ENCODE measurements around the gene PMEPA1. TPM values are rescaled to one million over a fixed set of nuclear protein-coding genes. Genes with fewer than 3 reads are reported as not detected.

PMEPA1 gene
- total RNA-seq, 1 experiment from 2014 or later, result 10.5 TPM

- no peak for DNase-seq (ENCODE audit: low spot score)
Observed at GRCh38 chr20:57677584-57677982, 32.2 kb downstream of the PMEPA1 start.

- DNase-seq (ENCODE audit: low spot score), result no peak
Observed at GRCh38 chr20:57676589-57677583, 32.9 kb downstream of the PMEPA1 start.

DNA sequence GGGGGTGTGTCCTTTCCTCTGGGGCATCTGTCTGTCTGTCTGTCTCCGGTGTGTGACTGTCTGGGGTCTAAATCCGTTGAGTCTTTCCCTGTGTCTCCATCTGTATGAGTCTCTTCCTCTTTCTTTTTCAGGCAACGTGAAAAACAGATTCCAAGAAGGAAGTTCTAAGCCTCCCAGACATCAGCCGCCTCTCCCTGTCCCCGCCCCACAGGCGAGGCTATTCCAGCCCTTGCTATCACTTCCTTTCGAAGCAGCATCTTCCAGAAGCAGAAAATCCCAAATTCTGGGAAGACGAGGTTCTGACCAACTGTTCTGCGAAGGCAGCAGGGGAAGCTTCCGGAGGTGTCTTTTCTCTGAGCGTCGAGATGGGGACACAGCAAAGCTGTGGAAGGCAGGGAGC, 34.0 kb downstream of the PMEPA1 start:
- DNase-seq (ENCODE audit: low spot score), result no peak

- DNase-seq (ENCODE audit: low spot score), result no peak
Observed at GRCh38 chr20:57672953-57673575, 36.8 kb downstream of the PMEPA1 start.

DNA sequence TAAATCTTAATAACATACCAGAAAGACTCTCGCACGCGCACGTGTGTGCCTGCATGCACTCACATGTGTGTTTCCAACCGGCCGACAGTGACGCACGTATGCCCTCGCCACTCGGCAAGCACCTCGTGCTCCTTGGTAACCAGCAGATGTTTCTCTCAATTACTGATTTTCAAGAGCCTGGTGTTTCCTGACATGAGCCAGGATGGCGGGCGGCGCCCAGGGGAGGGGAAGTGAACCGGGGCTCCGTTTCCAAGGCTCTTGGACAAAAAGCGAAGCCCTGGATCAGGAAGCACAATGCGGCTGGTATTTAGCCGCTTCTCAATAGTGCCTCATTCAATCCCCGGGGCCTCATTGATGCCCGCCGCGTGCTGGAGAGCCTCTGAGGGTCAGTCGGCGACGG, 37.7 kb downstream of the PMEPA1 start:
- no peak for DNase-seq (ENCODE audit: low spot score)

GRCh38 chr20:57671662-57672061, 38.2 kb downstream of the PMEPA1 start:
- peak; percentile 14 for DNase-seq (ENCODE audit: low spot score)

DNA sequence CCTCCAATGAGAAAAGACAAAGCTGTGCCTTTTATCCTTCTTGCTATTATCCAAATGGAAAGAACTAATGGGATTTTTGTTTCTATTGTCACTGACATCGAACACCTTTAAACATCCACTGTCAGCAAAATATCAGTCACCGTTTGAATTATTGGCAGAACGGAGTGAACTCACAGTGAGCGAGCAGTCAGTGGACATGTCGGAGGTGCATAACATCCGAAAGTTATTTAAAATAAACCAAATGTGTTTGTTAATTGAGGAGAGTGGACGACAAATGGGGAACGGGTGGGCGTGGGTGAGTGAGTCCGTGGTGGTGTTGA, 38.8 kb downstream of the PMEPA1 start:
- DNase-seq (ENCODE audit: low spot score), result no peak

DNA sequence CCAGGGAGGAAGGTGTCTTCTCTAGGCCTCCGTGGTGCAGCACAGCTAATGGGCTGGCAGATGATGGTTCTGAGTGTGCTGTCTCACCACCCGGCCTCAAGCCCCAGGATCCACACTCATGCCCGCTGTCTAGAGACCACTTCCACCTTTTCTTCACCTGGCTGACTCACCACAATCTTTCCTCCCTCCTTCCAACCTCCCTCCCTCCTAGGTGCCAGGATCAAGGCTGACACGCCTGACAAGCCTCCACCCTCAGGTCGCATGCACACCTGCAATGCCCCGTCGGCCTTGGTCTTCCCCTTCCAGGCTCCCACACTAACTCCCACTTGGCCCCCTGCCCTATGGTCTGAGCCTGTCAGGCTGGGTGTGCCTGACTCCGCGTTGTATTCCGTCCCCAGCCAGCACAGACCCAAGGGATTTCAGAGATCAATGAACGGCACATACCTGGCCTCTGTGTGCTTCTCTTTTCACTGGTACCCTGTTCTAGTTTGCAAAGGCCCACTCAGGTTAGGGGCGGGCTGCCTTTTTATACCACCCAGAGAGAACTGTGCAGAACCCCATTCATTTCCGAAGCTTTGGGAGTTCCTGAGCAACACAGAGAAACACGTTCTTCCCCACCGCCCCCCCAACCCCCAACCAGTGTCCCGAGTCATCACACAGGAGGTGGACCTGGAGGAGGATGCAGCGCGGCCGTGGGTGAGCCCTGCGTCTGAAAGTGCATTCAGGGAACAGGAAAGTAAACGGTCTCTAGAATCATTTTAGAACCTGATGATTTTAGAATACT, 39.3 kb downstream of the PMEPA1 start:
- DNase-seq (ENCODE audit: low spot score), result no peak

DNA sequence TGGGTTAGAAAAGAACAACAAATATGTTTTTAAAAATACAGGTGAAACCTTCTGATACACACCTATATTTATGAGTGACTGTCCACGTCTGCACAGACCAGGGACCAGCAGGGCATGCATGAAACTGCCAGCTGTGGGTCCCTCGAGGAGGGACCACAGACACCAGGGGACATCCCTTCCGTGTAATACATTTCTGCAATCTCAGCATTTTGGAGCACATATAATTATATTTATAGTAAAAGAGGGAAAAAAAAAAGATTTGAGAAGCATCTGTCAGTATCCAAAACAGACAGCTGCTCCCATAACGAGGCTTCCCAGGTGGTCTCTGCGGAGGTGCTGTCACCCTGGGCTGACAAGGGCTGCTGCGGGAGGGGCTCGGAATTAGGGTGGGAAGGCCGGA, 40.2 kb downstream of the PMEPA1 start:
- DNase-seq (ENCODE audit: low spot score), result no peak

DNA sequence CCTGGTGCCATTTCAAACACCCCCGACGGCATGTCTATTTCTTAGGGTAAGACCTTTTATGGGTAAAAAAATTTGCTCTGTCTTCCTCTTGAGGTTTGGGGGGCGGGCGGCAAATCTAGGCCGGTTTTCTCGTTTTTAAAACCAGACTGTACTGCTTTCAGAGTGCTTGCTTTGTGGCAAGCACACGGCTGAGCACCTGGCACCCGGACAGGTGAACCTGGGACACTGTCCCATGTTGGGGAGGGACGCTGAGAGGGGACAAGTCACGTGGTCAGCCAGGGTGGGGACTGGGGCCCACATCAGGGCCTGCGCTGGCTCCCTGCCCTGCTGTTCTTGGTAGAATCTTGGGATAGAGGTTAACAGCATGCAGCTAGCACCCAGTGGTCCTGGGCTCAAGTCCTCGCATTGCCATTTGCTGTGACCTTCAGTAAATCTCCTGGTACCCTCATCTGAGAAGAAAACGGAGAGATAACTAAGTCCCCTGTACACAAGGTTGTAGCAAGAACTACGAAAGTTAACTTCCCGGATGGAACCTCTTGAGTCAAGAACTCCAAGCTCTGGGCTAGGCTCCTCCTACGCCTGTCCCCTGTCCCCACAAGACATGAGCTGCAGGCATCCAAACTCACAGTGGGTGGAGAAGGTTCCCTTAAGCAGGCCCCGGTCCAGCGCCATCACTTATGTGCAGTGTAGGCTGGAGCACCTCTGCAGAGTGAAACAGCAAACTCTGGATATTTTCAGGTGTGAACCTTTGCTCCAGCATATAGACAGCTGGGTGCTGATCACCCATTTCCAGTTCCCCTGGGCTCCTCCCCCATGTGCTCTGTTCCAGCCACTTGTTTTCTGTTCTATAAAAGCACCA, 41.7 kb downstream of the PMEPA1 start:
- no peak for DNase-seq (ENCODE audit: low spot score)

DNA sequence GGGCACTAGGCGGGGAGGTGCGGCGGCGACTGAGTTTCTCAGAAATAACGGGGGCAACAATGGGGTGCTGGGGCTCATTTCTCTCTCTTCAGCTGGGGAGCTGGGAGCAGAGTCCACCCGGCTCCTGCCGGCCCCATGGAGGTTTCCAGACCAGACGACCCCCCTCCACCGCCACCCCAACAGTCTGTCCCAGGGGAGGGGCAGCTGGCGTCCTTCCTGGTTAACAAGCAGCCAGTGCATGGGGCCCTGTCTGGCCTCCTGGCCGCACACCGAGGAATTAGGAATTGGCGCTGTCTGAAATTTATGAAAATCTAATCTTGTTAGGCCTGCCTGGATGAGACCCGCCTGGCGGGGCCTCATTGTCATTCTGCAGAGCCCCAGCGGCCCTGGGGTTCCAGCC, 42.4 kb downstream of the PMEPA1 start:
- DNase-seq (ENCODE audit: low spot score), result no peak

DNA sequence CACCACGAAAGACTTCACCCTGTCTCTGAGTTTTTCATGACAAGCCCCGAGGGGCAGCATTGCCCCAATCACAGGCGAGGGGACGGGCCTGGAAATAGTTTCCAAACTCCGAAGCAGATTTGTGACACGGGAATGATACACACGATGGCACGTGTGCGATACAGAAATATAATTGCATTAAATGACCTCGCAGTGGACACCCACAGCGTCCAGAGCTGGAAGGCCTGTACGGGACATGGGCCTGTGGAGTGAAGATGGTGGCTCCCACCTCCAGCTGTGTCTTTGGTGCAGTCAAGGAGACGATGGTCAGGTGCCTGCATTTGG, 43.0 kb downstream of the PMEPA1 start:
- DNase-seq (ENCODE audit: low spot score), result no peak

DNA sequence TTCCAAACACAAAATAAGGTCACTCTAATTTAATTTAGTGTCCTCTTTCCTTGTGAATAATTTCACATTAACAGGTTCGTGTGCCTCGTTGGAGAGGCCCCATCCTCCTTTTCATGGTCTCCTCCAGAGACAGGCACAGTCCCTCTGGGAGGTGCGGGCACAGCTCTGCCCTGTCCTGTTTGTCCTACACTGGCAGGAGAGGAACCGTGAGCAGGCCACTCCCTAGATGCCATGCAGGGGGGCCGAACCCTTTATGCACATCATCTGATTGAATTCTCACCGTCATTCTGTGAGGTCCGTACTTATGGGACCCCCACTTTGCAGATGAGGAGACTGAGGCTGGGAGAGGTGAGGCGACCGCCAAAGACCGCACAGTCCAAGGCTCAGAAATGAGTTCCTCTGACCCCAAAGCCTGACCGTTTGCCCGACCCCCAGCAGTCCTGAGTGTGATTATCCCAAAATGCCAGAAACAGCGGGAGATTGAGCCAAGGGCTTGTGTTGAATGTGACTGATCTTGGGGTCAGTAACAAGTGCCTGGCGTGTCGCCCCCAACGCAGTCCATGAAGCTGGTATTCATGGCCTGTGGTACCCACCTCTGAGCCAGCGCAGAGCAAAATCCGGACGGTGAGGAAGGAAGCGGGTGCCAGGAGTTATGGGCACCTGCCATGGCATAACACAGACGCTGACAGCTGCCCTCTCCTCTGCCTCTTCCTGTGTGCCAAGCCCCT, 43.5 kb downstream of the PMEPA1 start:
- no peak for DNase-seq (ENCODE audit: low spot score)

DNA sequence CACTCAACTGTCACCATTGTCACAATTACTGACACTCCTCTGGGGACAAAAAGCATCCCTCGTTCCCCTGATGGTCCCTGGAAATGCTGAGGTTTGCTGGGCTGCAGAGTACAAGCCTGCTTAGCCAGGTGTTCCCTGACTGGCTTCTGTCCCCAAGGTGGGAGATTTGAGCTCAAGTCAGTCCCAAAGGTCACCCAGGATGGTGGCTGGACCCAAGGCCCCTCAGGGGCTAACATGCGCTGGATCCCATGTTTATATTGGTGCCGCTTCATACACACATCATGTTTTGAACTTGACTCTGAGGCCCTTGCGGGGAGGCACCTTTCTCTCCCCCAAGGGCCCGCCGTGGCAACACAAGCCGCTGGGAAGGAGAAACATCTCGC, 44.2 kb downstream of the PMEPA1 start:
- DNase-seq (ENCODE audit: low spot score), result no peak

GRCh38 chr20:57664924-57665588, 44.8 kb downstream of the PMEPA1 start:
- DNase-seq (ENCODE audit: low spot score), result no peak

DNA sequence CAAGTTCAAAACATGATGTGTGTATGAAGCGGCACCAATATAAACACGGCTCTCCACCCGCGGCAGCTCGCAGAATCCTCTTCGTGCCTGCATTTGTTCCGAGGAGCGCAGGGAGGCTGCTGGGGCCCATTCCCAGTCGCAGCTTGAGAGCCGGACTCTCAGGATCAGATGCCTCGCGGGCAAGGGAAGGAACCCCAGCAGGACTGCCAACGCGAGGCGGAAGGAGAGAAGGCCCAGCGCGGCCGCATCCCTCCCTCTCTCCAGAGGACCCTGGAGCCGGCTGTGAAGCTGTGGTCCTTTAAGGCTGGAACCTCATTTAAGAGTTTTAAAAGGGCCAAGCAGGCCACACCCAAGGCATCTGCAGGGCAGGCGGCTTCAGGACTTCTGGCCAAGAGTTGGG, 45.3 kb downstream of the PMEPA1 start:
- DNase-seq (ENCODE audit: low spot score), result no peak

- DNase-seq (ENCODE audit: low spot score), result no peak
Observed at GRCh38 chr20:57663681-57664451, 45.9 kb downstream of the PMEPA1 start.

DNA sequence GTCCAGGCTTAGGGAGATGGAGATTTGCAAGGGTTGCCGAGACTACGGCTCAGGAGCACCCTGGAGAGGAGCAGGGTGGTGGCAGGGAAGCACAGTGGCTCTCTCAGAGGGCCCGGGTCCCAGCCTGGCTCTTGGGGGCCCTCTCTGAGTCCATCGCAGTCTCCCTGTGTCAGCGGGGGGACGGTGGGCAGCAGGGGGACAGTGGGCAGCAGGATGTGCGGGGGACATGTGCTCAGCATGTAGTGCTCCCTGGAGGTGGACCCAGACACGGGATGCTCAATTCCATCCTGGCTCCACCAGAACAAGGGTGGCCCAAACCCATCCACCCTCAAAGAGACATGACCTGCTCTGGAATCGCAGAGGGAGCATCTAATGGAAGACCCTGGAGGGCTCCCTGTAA, 46.6 kb downstream of the PMEPA1 start:
- no peak for DNase-seq (ENCODE audit: low spot score)

- DNase-seq (ENCODE audit: low spot score), result no peak
Observed at GRCh38 chr20:57662456-57663240, 47.2 kb downstream of the PMEPA1 start.

Measured in A172 (cell line).